ENCODE measurements around the gene MYMX. TPM values are rescaled to one million over a fixed set of nuclear protein-coding genes. Genes with fewer than 3 reads are reported as not detected.

Gene MYMX
- total RNA-seq, 4 donors from 2014 or later, result 0.95 TPM; not detected in 3

GRCh38 chr6:44225579-44226325, 9.0 kb downstream of the MYMX start:
- TF ChIP-seq POLR2AphosphoS5 (IDR thresholded peaks at IDR 0.05), result no peak
- no peak for TF ChIP-seq POLR2A (IDR thresholded peaks at IDR 0.05)
- TF ChIP-seq EP300 (IDR thresholded peaks at IDR 0.05; ENCODE audit: low read depth), result no peak
- no peak for TF ChIP-seq CTCF (IDR thresholded peaks at IDR 0.05)
- H3K4me1 ChIP-seq, result peaks cover 35 to 73% (median 51%) of the 10 kb centered on the region in 4 donors
- peaks cover 4% of the 10 kb centered on the region for H3K27me3 ChIP-seq
- H3K9me3 ChIP-seq, result no peaks in the 10 kb centered on the region
- H3K4me3 ChIP-seq, result no peak overlapping the region
- peak overlapping the region; percentile 33 to 94 (median 86) for H3K27ac ChIP-seq
- in situ Hi-C loops (cut with MboI; ENCODE audit: low pct_ligation_motif_present in 1 of 4, low pct_unique_long_range_greater_than_20kb in 1 of 4, low sequenced_read_pairs in 3 of 4) (no loop called here), intact Hi-C loops (cut with DNase I; ENCODE audit: low total_unique reads) (no loop called here)
- 67 to 86% methylated on average over 1 to 8 of the region's 8 CpGs for WGBS, 2 donors (ENCODE audit: low coverage in 1 of 2)
- no peaks in the 10 kb centered on the region for H3K36me3 ChIP-seq
- DNase-seq, result no peak

DNA sequence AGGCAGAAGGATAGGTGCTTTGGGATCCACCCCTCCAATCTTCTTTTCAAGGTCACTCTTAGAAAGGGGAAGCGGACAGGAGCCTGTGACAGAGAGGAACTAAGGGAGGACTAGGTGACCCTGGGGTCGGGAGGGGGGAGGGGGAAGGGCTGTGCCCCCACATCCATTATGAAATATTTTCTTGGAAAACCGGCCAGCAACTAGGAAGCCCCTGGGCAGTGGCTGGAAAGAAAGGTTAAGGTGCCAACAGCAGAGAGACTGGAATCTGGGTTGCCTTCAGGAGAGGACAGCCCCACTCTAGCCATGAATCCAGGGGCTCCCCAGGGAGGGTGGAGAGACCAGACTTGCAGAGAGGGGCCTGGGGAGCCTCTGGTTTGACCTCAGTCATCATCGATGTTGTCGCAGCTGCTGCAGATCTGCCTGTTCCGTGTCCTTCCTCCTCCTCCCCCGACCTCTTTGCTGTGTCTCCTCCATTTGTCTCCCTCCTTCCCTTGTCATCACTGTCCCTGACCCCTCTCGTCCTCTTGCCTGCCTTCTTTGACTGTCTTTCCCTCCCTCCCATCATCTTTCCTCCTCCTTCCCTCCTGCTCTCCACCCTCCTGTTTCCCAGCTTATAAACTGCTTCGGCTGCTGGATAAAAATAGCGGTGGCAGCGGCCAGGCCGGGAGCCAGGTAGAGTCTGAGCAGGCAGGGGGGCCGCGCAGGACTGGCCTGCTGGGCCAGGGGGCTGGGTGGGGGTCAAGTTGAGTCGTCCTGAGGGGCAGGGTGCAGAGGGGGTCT, 9.8 kb downstream of the MYMX start:
- Histone ChIP-seq H3K4me1 (peaks cover 27 to 65% (median 43%) of the 10 kb centered on the region in 4 donors), H3K4me3 (no peak overlapping the region), H3K27ac (peak overlapping the region; percentile 33 to 94 (median 86)), H3K27me3 (peaks cover 4% of the 10 kb centered on the region), H3K9me3 (no peaks in the 10 kb centered on the region), H3K36me3 (no peaks in the 10 kb centered on the region)
- TF ChIP-seq POLR2A (IDR thresholded peaks at IDR 0.05) (no peak), CTCF (IDR thresholded peaks at IDR 0.05) (no peak), POLR2AphosphoS5 (IDR thresholded peaks at IDR 0.05) (no peak), EP300 (IDR thresholded peaks at IDR 0.05; ENCODE audit: low read depth) (no peak)
- intact Hi-C loops (cut with DNase I; ENCODE audit: low total_unique reads), result no loop called here
- in situ Hi-C loops (cut with MboI; ENCODE audit: low pct_ligation_motif_present in 1 of 4, low pct_unique_long_range_greater_than_20kb in 1 of 4, low sequenced_read_pairs in 3 of 4), result no loop called here
- DNase-seq, result no peak
- 52 to 71% methylated on average over 3 to 15 of the region's 15 CpGs for WGBS, 2 donors (ENCODE audit: low coverage in 1 of 2)

DNA sequence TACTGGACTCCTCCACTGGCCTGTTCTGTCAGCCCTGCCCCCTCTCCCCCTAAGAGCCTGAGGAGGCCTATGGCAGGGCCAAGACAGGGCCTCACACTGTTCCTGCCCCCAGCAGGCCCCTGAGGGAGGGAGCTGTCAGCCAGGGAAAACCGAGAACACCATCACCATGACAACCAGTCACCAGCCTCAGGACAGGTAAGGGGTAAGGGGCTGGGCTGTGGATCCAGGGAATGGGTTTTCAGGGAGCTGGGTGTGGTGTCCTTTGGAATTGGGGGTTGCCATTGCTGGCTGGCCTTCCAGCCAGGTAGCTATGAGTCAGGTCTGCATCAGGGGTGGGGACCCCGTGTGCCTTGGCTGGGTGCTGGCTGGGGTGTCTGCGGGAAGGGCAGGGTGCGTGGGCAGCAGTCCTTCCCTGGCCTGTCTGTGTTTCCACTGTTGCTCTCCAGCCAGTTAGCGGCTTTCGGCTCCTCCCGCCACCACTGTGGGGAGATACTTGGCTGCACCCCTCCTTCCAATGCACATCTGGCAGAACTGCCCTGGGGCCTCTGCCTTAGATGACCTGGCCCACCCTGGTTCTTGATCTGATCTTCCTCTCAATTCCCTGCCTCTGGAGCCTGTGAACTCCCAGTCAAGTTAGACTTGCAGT, 10.5 kb downstream of the MYMX start:
- in situ Hi-C loops (cut with MboI; ENCODE audit: low pct_ligation_motif_present in 1 of 4, low pct_unique_long_range_greater_than_20kb in 1 of 4, low sequenced_read_pairs in 3 of 4) (no loop called here), intact Hi-C loops (cut with DNase I; ENCODE audit: low total_unique reads) (no loop called here)
- DNase-seq, result no peak
- Histone ChIP-seq H3K9me3 (no peaks in the 10 kb centered on the region), H3K27me3 (peaks cover 4% of the 10 kb centered on the region), H3K36me3 (no peaks in the 10 kb centered on the region), H3K4me3 (no peak overlapping the region), H3K4me1 (peaks cover 22 to 58% (median 36%) of the 10 kb centered on the region in 4 donors), H3K27ac (peak overlapping the region; percentile 22 to 94 (median 86))
- TF ChIP-seq CTCF (IDR thresholded peaks at IDR 0.05) (no peak), EP300 (IDR thresholded peaks at IDR 0.05; ENCODE audit: low read depth) (no peak), POLR2AphosphoS5 (IDR thresholded peaks at IDR 0.05) (no peak), POLR2A (IDR thresholded peaks at IDR 0.05) (no peak)
- WGBS, 2 donors (ENCODE audit: low coverage in 1 of 2), result 65% methylated on average over 7 of the region's 7 CpGs; no CpG with 5 or more reads in 1 of the 2 donors

DNA sequence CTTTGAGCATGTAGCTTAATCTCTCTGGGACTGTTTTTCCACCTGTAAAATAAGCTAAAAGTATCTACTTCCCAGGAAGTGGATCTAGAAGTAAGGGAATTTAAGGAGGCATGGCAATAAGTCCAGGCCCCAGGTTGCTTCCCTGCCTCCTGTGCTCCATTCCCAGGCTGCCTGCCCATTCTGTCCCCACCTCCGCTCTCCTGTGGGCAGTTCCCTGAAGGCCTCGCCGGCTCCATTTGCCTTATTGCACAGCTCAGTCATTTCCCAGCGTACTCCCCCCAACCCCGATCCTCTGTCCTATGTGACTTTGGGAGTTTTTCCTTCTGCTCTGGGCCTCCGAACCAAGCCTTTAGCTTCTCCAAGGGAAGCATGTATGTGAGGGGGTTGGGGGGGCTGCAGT, 11.3 kb downstream of the MYMX start:
- Histone ChIP-seq H3K4me3 (no peak overlapping the region), H3K9me3 (no peaks in the 10 kb centered on the region), H3K27ac (peak overlapping the region in 3 of 4 donors; percentile 85 to 94 (median 86)), H3K36me3 (no peaks in the 10 kb centered on the region), H3K4me1 (peaks cover 20 to 55% (median 33%) of the 10 kb centered on the region in 4 donors), H3K27me3 (peaks cover 4% of the 10 kb centered on the region)
- in situ Hi-C loops (cut with MboI; ENCODE audit: low pct_ligation_motif_present in 1 of 4, low pct_unique_long_range_greater_than_20kb in 1 of 4, low sequenced_read_pairs in 3 of 4) (no loop called here), intact Hi-C loops (cut with DNase I; ENCODE audit: low total_unique reads) (no loop called here)
- 70 to 82% methylated on average over 2 to 6 of the region's 6 CpGs for WGBS, 2 donors (ENCODE audit: low coverage in 1 of 2)
- TF ChIP-seq EP300 (IDR thresholded peaks at IDR 0.05; ENCODE audit: low read depth), result no peak
- TF ChIP-seq POLR2A (IDR thresholded peaks at IDR 0.05), result no peak
- no peak for TF ChIP-seq POLR2AphosphoS5 (IDR thresholded peaks at IDR 0.05)
- TF ChIP-seq CTCF (IDR thresholded peaks at IDR 0.05), result no peak
- no peak for DNase-seq
